HG03565 (cell line): Measurements from ENCODE around the gene GRAMD1B.
"Not testable (repeated sequence)": the region's sequence is repeated elsewhere in the genome, so short reads cannot be mapped to it uniquely, and the experiment has no call there.

ENCODE experiments used
- ATAC-seq: cut with Tn5 transposase; IDR thresholded peaks from one replicate; pipeline ENCODE4 v1.9.1; 2021; ENCODE audit warnings: mild to moderate bottlenecking, moderate library complexity; ENCODE audit not compliant: unreplicated experiment

GRAMD1B gene

DNA sequence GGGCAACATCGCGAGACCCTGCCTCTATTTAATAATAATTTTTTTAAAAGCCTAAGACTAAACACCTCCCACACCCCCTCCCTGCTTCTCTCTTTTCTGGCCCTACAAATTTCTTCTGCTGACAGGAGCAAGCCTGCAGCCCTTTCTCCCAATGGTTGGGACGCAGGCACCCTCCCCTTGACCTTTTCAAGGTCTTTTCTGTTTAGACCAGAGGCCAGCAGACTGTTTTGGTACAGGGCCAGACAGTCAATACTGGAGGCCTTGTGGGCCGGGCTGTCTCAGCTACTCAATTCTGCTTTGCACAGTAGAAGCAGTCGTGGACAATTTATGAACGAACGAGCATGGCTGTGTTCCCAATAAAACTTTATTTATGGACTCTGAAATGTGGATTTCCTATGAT is 132.1 kb downstream of the GRAMD1B start:
- no peak for ATAC-seq

DNA sequence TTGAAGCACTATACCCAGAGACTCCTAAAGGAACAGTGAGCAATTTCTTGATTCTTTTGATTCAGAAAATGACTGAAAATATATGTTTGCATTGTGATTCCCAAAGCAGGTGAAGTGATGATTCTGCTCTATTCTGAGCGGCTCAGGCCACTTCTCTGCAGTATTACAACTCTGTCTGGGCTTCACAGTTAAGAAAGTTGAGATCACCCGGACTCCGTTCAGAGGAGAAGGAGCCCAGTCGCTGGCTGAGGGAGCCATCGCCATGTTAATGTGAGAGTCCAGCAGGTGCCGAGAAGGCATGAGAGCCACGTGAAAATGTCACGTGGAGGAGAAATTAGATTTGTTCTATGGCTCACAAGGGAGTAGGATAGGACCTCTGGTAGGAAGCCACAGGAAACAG is 132.8 kb downstream of the GRAMD1B start:
- ATAC-seq = no peak

DNA sequence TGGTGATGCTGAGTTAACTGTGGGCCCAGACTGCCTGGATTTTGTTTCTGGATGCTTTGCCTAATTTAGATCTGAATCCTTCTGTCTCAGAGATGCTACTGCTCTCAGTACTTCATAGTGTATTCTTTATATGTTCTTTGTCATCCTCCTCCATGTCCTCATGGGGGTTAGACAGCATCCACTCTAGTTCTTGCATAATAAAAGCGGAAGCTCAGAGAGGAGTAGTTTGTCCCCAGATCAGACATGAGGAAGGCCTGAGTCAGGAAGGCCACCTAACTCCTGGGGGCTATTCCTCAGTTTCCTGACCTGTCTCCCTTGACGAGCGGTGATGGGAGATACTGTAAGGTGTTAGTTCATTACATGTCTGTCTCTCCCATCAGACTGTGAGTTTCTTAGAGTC is 134.2 kb downstream of the GRAMD1B start:
- no peak for ATAC-seq

DNA sequence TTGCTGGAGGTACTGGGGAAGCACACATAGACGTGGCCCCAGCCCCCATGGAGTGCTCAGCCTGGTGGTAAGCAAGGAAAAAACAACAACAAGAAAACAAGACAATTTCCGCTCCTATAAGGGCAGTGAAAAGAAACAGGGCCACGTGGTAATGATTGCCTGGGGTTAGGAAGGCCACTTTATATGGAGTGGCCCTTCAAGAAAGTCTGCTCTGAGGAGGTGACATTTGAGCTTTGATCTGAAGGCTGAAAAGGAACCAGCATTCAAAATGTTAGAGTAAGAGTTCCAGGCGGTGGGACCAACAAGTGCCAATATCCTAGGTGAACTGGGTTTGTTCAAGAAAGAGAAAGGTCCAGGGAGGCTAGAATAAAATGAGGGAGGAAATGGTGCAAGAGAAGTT is 136.8 kb downstream of the GRAMD1B start:
- no peak for ATAC-seq

DNA sequence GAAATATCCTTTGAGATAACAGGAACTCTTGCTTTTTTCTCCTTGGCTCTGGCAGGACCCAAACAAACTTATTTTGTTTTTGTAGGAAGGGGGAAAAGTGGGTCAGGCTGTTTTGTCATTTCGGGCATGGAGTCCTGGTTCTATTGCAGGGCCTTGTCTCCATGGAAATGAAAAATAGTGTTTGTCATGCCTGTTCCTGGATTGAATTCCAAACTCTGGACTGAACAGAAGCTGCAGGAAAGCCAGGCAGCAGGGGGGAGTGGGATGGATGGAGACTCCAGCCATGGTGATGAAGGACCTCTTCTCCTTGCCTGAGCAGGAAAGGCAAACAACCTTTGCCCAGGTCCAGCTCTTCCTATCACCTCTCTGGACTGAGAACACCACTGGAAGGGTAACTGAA is 137.4 kb downstream of the GRAMD1B start:
- no peak for ATAC-seq

DNA sequence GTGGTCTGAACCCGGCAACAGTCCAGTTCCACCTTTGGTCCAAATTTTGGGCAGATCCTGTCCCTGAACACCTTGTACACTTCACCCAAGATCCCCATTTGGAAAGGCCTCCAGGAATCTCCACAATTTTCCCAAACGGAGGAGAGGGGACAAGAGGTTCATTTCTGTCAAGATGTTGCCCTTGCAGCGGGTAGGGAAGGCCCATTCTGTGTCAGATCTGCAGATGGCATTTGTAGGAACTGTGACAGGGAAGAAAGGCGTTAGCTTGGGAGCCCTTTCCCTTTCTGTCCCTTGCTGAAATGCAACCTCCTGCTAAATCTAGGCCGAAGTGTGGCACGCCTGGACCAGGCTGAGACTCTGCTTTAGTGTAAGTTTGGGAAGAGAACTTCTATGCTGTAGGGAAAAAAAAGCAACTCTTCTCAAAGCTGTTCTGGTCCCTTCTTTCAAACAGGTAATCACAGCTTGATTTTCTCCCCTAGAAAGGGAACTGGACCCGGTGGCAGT is 138.3 kb downstream of the GRAMD1B start:
- ATAC-seq = no peak

DNA sequence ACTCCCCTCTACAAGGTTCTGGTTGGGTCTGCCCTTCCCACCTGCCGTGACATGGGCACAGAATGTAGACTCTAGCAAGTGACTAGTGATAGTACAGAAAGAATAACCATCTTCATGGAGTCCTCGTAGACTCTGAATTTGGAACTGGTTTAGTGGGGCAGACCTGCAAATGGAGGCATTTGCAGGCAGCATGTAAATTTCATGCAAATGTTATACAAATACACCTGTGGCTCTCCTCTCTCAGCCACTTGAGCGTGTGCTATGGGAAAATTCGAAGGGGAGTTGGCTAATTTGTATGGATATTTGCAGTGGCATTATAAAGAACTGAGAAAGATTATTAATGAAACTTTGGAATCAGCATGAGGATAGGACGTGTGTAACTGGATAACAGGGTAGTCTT is 139.3 kb downstream of the GRAMD1B start:
- ATAC-seq = no peak

DNA sequence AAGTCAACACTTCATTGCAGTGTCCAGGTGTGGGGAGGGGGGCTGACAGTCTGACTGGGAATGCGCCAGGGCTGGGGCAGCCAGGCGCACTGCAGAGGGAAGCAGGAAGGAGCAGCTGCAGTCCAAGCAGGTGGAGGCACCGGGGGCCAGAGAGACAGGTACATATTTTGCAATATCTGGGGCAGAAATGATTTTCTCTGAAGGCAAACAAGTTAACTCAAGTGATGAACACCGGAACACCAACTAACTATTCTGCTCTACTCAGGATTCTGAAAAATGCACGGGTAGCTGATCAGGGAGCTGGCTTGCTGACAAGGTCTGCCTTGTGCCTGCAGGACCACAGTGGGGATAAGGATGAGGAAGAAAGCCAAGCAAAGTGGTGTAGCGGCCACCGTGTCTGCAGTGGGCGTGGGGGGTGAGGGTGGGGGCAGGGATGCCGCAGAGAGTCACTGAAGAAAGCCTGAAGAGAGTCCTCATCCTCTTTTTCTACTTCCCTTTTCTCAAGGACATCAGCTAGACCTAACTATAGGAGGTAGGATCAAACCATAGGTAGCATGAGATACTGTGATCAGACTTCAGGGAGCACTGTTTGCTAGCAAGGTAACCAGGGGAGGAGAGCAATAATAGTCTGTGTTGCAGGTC is 141.0 kb downstream of the GRAMD1B start:
- ATAC-seq = no peak

DNA sequence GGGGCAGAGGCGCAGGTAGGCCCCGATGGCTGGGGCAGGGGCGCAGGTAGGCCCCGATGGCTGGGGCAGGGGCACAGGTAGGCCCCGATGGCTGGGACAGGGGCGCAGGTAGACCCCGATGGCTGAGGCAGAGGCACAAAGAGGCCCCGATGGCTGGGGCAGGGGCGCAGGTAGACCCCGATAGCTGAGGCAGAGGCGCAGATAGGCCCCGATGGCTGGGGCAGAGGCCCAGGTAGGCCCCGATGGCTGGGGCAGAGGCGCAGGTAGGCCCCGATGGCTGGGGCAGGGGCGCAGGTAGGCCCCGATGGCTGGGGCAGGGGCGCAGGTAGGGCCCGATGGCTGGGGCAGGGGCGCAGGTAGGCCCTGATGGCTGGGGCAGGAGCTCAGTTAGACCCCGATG is 142.7 kb downstream of the GRAMD1B start:
- ATAC-seq = not testable (repeated sequence)

DNA sequence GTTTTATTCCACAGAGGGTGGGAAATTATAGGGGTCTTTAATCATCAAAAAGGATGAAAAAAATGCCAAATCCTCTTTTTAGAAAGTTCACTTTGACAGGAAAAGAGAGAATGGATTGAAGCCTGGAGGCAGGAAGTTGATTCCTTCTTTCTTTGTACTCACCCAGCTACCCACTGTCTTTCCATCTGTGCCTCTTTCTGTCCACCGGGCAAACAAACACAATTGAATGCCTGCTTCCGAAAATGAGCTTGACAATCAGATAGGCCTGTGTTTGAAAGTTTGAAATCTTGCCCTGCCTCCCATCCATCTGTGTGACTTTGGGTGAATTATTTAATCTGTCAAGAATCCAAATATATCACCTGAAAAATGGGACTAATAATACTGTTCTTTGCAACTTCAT is 143.2 kb downstream of the GRAMD1B start:
- no peak for ATAC-seq

DNA sequence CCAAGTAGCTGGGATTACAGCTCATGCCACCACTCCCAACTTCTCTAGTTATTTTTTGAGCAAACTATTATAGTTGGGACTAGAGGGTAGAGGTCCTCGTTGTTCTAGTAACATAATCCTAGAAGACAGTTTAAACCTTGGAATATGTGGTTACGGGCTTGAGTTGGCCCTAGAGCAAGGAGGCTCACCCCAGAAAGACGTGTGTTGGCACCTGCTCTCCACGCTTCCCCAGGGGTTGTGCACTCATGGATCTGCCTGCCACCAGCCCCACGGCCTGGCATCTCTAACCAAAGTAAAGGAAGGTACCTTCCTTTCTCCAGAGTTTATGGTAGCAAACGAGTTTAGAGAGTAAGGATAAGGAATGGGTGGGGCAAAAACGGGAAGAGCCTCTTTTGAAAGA is 145.4 kb downstream of the GRAMD1B start:
- no peak for ATAC-seq

DNA sequence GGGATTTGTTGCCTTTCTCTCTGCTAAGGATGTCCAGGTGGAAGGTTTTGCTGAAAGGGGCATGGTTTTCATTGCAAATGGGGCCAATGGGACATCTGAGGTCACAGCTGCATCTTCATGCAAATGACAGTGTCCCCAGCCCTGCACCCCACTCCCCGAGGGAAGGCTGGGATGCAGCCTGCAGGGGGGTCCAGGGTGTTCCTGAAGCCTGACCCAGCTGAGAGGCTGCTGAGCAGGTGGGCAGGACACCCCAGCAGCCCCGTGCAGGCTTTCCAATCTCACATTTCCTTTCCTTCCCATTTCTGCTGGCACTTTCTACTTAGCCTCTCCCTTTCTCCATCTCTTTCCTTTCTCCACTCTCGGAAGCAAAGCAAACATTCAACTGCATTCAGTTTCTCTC is 146.0 kb downstream of the GRAMD1B start:
- no peak for ATAC-seq

DNA sequence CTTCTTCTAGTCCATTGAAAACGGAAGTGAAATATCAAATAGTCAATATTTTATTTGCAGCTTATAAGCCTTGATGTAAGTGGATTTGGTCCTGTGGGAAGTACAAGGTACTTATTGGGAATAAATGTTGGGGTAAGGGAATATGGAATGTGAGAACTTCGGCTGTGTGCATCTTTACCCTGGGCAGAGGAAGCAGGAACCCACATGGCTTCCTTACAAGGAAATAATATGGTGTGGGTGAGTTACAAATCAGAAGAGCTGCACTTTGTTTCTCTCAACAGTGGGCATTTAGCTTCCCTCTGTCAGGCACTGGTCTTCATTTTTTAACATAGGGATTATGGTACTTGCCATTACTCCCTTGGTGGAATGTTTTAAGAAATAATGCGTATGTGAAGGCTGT is 146.4 kb downstream of the GRAMD1B start:
- ATAC-seq = no peak

DNA sequence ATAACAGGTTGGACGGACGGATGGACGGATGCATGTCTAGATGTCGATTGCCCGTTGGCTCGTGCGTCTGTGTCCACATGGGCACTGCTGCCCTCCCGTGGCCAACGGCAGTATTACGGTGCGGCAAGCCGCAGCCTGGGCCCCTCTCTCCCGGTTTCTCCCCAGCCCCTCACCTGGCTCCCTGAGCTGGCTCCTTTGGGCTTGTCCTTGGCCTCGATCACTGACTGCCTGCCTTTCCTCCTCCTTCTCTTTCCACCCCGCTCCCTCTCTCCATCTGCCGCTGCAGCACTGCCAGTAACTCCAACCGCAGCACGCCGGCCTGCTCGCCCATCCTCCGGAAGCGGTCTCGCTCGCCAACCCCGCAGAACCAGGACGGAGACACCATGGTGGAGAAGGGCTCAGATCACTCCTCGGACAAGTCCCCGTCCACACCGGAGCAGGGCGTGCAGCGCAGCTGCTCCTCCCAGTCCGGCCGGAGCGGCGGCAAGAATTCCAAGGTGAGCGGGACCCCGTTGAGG is 147.1 kb downstream of the GRAMD1B start:
- ATAC-seq = peak; percentile 62

DNA sequence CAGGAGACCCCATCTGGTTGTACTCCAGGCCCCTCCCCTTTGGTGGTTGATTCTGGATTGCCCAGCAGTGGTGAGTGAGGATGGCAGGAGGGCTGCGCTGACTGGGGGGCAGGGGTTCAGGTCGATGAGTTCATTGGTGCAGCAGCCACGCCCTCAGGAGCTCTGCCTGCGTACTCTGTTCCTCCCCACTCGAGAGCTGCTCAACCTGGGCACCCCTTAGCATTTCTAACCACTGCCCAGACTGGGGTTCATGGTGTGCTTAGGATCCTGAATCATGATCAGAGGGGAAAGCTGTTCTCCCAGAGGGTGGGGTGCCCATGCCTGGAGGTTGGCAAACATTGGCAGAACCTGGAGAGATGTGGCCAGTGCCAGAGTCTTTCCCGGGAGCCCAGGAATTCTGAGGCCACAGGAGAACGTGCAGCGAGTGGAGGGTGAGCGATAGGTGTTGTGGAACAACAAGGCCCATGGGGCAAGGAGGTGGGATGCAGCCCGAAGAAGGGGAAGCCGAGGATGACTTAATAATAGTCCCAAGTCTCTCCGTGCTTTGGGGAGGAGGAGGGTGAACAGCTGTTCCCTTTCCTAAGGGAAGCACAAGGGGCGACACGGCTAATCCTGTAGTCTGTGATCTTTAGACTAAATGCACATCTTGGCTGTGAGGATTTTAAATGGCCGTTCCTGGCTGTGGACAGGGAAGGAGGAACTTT is 148.9 kb downstream of the GRAMD1B start:
- ATAC-seq = no peak

DNA sequence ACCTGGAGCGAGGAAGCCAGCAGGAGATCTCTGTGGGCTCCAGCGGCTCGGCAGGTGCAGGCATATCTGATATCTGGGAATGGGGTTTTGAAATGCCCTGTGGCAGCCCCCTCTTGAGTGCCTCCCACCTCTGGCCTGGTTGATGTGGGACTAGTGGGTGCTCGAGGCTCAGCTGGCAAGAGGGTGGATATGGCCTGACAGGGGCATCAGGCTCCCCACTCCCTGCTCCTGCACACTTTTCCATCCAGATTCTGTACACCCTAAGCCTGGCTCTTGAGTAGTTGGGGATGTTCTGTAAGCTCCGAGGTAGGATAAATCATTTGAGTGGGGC is 149.4 kb downstream of the GRAMD1B start:
- no peak for ATAC-seq

DNA sequence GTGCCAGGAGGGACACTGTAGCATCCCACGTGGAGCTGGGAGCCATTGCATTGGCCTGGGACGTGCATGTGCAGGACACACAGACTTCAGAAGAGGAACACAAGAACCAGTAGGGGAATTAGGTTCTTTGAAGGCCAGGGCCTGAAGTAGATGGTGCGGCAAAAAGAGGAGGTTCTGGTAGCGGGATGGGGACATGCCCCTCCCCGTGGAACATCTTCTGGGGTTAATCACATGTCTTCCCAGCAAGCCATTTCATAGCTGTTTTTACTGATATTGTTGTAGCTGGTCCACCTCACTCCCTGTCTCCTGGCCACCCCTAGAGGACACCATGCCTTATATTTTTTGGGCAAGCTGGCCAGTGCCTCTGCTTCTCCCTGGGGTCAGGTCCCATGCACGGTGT is 150.1 kb downstream of the GRAMD1B start:
- no peak for ATAC-seq

DNA sequence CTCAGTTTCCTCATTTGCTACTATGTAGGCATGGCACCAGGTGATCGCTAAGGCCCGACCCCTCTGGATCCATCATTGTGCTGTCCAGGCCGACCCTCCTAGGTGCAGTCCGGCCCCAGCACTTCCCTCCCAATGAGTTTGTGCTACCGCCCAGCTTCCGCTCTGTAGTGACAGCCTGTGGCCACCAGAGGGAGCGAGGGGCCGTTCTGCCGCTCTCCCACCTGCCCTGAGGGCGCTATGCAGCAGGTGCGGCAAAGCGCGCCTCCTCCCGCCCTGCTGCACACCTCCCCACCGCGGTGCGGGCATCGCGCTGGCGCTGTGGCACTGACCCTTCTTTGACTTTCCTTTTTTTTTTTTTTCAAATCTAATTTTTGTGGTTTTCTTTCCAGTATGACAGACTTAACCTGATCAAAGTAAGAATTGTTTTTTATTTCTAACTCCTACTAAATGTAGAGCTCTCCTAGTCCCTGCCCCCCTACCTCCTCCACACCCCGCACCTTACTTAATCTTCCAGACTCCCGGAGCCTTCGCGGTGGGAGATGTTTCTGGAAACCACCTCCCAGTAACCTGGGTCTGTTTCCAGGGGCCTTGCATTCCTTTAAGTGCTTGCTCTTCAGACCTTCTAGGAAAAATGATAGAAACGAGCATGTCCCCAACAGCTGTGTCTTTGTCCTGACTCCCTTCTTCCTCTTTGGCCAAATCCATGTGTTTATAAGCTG is 150.6 kb downstream of the GRAMD1B start:
- ATAC-seq = peak; percentile 80

DNA sequence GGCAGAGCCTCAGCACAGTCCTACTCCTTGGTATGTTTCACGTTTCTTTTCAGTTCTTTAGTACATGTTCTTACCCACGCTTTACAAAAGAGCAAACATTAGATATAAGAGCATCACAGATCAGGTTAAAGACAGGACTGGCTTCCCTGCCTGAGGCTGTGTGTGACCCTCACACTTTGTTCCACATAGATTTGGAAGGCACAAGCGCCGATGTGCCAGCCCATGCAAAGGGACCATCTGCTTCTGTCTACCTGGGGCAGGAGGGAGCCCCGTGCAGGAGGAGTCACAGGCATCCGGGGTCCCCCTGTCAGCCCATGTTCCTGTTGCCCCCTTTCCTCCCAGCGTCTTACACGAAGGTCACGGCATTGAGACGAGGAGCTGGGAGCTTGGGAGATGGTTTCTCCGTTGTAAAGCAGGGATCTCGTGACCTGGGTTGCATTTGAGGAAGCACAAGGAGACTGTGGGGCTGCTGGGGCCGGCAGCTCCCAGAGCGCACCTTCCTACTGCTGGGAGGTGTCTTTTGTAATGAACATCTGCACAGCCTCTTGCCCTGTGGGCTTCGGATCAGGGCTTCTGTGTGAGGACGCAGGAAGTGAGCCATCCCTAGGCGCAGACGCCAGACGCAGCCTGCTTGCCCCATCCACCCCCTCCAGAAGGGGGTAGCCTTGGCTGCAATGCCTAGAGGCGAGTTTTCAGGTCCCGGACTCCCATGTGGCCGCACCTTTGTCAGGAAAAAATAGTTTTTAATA is 151.8 kb downstream of the GRAMD1B start:
- no peak for ATAC-seq

DNA sequence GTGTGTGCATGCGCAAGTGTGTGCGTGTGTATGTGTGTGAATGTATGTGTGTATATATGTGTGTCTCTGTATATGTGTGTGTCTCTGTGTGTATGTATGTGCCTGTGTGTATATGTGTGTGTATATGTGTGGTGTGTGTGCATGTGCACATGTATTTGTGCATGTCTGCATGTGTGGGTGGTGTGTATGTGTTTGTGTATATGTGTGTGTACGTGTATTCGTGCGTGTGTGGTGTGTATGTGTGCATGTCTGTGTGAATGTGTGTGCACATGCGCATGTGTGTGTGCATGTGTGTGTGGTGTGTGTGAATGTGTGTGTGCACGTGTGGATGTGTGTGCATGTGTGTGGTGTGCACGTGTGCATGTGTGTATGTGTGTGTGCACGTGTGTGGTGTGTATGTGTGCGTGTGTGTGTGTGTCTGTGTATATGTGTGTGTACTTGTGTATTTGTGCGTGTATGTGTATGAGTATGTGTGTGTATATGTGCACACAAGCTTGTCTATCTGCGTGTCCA is 153.0 kb downstream of the GRAMD1B start:
- ATAC-seq = no peak

DNA sequence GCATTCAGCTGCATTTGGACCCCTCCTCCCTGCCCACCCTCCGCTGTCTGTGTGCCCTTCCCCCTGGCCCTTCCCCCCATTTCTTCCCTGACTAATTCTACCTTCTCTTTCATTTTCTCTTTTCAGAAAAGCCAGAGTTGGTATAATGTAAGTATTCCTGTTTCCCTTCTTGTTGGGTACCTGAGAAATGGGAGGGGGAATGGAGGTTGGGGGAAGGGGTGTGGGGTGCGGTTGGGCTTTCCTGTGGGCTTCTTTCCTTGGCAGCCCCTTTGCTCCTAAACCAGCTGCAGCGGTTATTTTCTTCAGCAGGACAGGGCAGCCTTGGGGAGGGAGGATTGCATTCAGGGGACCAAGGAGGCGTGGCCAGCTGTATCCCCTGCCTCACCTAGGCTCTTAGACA is 154.1 kb downstream of the GRAMD1B start:
- no peak for ATAC-seq
